Measurements from ENCODE around the gene PSMC6. TPM values are rescaled to one million over a fixed set of nuclear protein-coding genes. Genes with fewer than 3 reads are reported as not detected.
A peak's percentile ranks its signal among the peaks of the same experiment; 100 is the strongest.

PSMC6 gene
- total and polyA plus RNA-seq, 2 of the 13 experiments (the other 11 are each of a cell fraction or from before 2014, with no cell fraction given) = 90.0 to 210 TPM

DNA sequence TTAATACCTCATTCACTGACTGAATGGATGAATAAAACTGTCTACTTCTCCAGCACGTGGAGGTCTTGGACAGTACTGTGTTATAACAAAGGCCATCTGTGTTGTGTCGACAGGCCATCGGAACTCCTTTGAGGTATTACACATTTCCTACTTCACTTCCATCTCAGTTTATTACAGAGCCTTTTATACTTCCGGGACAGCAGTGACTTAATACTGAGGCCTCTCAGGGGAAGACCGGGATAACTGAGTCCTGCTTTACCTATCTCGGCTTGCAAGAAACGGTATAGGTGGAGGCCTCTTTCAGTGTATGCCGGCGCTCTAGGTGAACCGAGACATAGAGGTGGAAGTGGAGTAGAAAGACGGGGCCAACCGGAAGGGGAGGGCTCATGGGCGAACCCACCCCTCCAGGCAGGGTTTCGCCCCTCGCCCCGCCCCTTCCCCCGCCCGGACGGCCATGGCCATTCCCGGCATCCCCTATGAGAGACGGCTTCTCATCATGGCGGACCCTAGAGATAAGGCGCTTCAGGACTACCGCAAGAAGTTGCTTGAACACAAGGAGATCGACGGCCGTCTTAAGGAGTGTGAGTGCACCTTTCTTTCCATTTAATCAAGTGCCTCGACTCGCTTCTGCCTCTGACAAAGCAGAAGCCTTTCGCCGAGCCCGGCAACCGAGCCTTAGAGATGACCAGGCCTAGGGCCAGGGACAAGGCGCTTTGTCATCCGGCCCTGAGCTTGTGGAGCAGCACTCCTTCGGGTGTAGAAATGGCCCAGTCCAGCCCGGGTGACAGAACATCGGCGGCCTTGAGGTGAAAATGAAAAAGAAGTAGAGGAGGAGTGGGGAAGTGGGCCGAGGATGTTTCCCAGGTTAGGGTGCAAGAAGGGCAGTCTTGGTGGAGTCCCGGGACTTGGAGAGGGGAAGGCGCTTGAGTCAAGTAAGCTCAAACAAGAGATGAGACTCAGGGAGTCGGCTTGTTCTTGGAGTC, at the start of gene PSMC6 (continued):
- TF ChIP-seq, protein P1, sequence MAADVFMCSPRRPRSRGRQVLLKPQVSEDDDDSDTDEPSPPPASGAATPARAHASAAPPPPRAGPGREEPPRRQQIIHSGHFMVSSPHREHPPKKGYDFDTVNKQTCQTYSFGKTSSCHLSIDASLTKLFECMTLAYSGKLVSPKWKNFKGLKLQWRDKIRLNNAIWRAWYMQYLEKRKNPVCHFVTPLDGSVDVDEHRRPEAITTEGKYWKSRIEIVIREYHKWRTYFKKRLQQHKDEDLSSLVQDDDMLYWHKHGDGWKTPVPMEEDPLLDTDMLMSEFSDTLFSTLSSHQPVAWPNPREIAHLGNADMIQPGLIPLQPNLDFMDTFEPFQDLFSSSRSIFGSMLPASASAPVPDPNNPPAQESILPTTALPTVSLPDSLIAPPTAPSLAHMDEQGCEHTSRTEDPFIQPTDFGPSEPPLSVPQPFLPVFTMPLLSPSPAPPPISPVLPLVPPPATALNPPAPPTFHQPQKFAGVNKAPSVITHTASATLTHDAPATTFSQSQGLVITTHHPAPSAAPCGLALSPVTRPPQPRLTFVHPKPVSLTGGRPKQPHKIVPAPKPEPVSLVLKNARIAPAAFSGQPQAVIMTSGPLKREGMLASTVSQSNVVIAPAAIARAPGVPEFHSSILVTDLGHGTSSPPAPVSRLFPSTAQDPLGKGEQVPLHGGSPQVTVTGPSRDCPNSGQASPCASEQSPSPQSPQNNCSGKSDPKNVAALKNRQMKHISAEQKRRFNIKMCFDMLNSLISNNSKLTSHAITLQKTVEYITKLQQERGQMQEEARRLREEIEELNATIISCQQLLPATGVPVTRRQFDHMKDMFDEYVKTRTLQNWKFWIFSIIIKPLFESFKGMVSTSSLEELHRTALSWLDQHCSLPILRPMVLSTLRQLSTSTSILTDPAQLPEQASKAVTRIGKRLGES (CRISPR knock-in tag; IDR thresholded peaks at IDR 0.05; ENCODE audit: borderline replicate concordance) = no peak
- TF ChIP-seq, protein P2, sequence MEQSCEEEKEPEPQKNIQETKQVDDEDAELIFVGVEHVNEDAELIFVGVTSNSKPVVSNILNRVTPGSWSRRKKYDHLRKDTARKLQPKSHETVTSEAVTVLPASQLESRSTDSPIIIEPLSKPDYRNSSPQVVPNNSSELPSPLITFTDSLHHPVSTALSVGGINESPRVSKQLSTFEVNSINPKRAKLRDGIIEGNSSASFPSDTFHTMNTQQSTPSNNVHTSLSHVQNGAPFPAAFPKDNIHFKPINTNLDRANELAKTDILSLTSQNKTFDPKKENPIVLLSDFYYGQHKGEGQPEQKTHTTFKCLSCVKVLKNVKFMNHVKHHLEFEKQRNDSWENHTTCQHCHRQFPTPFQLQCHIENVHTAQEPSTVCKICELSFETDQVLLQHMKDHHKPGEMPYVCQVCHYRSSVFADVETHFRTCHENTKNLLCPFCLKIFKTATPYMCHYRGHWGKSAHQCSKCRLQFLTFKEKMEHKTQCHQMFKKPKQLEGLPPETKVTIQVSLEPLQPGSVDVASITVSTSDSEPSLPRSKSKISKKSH (CRISPR knock-in tag; IDR thresholded peaks at IDR 0.05; ENCODE audit: borderline replicate concordance) = peak; percentile 66; the same call in 1 of the 2 replicates
- TF ChIP-seq, protein P3, sequence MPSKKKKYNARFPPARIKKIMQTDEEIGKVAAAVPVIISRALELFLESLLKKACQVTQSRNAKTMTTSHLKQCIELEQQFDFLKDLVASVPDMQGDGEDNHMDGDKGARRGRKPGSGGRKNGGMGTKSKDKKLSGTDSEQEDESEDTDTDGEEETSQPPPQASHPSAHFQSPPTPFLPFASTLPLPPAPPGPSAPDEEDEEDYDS (CRISPR knock-in tag; IDR thresholded peaks at IDR 0.05) = peak; percentile 87
- TF ChIP-seq ZNF589 (CRISPR knock-in tag; conservative IDR thresholded peaks at IDR 0.05) (no peak), ZNF878 (CRISPR knock-in tag; IDR thresholded peaks at IDR 0.05) (peak; percentile 44; the same call in 1 of the 2 replicates), CCDC6 (CRISPR knock-in tag; IDR thresholded peaks at IDR 0.05) (no peak; the same call in 1 of the 2 replicates), ZNF761 (CRISPR knock-in tag; conservative IDR thresholded peaks at IDR 0.05) (0 out of 2 replicates have a peak, but pooled peaks have one; percentile 55), ASH2L (IDR thresholded peaks at IDR 0.05; ENCODE audit: insufficient read length, low read depth, low read length) (peak; percentile 77), BORCS8-MEF2B (CRISPR knock-in tag; IDR thresholded peaks at IDR 0.05) (peak; percentile 73; the same call in 1 of the 2 replicates)
- TF ChIP-seq, protein P4, sequence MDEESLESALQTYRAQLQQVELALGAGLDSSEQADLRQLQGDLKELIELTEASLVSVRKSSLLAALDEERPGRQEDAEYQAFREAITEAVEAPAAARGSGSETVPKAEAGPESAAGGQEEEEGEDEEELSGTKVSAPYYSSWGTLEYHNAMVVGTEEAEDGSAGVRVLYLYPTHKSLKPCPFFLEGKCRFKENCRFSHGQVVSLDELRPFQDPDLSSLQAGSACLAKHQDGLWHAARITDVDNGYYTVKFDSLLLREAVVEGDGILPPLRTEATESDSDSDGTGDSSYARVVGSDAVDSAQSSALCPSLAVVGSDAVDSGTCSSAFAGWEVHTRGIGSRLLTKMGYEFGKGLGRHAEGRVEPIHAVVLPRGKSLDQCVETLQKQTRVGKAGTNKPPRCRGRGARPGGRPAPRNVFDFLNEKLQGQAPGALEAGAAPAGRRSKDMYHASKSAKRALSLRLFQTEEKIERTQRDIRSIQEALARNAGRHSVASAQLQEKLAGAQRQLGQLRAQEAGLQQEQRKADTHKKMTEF (CRISPR knock-in tag; IDR thresholded peaks at IDR 0.05) = peak; percentile 67
- TF ChIP-seq, protein P5, sequence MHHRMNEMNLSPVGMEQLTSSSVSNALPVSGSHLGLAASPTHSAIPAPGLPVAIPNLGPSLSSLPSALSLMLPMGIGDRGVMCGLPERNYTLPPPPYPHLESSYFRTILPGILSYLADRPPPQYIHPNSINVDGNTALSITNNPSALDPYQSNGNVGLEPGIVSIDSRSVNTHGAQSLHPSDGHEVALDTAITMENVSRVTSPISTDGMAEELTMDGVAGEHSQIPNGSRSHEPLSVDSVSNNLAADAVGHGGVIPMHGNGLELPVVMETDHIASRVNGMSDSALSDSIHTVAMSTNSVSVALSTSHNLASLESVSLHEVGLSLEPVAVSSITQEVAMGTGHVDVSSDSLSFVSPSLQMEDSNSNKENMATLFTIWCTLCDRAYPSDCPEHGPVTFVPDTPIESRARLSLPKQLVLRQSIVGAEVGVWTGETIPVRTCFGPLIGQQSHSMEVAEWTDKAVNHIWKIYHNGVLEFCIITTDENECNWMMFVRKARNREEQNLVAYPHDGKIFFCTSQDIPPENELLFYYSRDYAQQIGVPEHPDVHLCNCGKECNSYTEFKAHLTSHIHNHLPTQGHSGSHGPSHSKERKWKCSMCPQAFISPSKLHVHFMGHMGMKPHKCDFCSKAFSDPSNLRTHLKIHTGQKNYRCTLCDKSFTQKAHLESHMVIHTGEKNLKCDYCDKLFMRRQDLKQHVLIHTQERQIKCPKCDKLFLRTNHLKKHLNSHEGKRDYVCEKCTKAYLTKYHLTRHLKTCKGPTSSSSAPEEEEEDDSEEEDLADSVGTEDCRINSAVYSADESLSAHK (CRISPR knock-in tag; IDR thresholded peaks at IDR 0.05; ENCODE audit: borderline replicate concordance) = 0 out of 2 replicates have a peak, but pooled peaks have one; percentile 28
- TF ChIP-seq, protein P6, sequence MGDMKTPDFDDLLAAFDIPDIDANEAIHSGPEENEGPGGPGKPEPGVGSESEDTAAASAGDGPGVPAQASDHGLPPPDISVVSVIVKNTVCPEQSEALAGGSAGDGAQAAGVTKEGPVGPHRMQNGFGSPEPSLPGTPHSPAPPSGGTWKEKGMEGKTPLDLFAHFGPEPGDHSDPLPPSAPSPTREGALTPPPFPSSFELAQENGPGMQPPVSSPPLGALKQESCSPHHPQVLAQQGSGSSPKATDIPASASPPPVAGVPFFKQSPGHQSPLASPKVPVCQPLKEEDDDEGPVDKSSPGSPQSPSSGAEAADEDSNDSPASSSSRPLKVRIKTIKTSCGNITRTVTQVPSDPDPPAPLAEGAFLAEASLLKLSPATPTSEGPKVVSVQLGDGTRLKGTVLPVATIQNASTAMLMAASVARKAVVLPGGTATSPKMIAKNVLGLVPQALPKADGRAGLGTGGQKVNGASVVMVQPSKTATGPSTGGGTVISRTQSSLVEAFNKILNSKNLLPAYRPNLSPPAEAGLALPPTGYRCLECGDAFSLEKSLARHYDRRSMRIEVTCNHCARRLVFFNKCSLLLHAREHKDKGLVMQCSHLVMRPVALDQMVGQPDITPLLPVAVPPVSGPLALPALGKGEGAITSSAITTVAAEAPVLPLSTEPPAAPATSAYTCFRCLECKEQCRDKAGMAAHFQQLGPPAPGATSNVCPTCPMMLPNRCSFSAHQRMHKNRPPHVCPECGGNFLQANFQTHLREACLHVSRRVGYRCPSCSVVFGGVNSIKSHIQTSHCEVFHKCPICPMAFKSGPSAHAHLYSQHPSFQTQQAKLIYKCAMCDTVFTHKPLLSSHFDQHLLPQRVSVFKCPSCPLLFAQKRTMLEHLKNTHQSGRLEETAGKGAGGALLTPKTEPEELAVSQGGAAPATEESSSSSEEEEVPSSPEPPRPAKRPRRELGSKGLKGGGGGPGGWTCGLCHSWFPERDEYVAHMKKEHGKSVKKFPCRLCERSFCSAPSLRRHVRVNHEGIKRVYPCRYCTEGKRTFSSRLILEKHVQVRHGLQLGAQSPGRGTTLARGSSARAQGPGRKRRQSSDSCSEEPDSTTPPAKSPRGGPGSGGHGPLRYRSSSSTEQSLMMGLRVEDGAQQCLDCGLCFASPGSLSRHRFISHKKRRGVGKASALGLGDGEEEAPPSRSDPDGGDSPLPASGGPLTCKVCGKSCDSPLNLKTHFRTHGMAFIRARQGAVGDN (CRISPR knock-in tag; IDR thresholded peaks at IDR 0.05) = peak; percentile 80

Data from HepG2 (cell line).